ENCODE results near the gene OSBPL2. TPM values are rescaled to one million over a fixed set of nuclear protein-coding genes. Genes with fewer than 3 reads are reported as not detected.

OSBPL2 gene
- polyA plus RNA-seq, 1 donor, result 35.7 TPM

GRCh38 chr20:62228982-62229545 lies 9.3 kb upstream of the OSBPL2 start:
- Histone ChIP-seq H3K36me3 (ENCODE audit: control insufficient read depth, insufficient read depth, low read length) (no peaks in the 10 kb centered on the region), H3K9me3 (ENCODE audit: control insufficient read depth, low read depth, low read length) (no peaks in the 10 kb centered on the region), H3K4me1 (ENCODE audit: control insufficient read depth, insufficient read depth, low read length) (no peaks in the 10 kb centered on the region), H3K27ac (ENCODE audit: low read length) (no peak overlapping the region), H3K4me3 (ENCODE audit: low read length) (no peak overlapping the region), H3K27me3 (ENCODE audit: control insufficient read depth, insufficient read depth, low read length) (peaks cover 35% of the 10 kb centered on the region)
- no peak for DNase-seq
- 83% methylated on average over 1 of the region's 7 CpGs for WGBS (ENCODE audit: insufficient coverage, low lambda C conversion rate)

- Histone ChIP-seq H3K27me3 (ENCODE audit: control insufficient read depth, insufficient read depth, low read length) (peaks cover 29% of the 10 kb centered on the region), H3K27ac (ENCODE audit: low read length) (no peak overlapping the region)
These were observed 8.7 kb upstream of the OSBPL2 start for GRCh38 chr20:62229667-62230066.

DNA sequence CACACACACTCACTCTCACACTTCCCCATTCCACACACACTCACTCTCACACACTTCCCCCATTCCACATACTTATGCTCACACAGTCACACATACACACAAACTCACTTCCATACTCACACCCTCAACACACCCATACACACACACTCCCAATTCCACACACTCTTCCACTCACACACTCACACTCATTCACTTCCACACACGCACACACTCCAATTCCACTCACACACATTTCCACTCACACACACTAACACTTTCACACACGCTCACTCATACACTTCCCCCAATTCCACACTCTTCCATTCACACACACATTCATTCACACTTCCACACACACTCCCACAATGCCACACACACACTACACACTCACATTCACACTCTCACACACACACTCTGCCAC lies 8.0 kb upstream of the OSBPL2 start:
- no peak overlapping the region for H3K4me3 ChIP-seq (ENCODE audit: low read length)
- H3K27ac ChIP-seq (ENCODE audit: low read length), result no peak overlapping the region
- 100% methylated on average over 1 of the region's 2 CpGs for WGBS (ENCODE audit: insufficient coverage, low lambda C conversion rate)
- H3K27me3 ChIP-seq (ENCODE audit: control insufficient read depth, insufficient read depth, low read length), result peaks cover 24% of the 10 kb centered on the region
- no peak for DNase-seq
- no peaks in the 10 kb centered on the region for H3K36me3 ChIP-seq (ENCODE audit: control insufficient read depth, insufficient read depth, low read length)
- no peaks in the 10 kb centered on the region for H3K4me1 ChIP-seq (ENCODE audit: control insufficient read depth, insufficient read depth, low read length)
- H3K9me3 ChIP-seq (ENCODE audit: control insufficient read depth, low read depth, low read length), result no peaks in the 10 kb centered on the region

More at GRCh38 chr20:62229667-62230066, 8.7 kb upstream of the OSBPL2 start:
- Histone ChIP-seq H3K9me3 (ENCODE audit: control insufficient read depth, low read depth, low read length) (no peaks in the 10 kb centered on the region), H3K4me3 (ENCODE audit: low read length) (no peak overlapping the region), H3K36me3 (ENCODE audit: control insufficient read depth, insufficient read depth, low read length) (no peaks in the 10 kb centered on the region), H3K4me1 (ENCODE audit: control insufficient read depth, insufficient read depth, low read length) (no peaks in the 10 kb centered on the region)
- 67% methylated on average over 4 of the region's 4 CpGs for WGBS (ENCODE audit: insufficient coverage, low lambda C conversion rate)
- no peak for DNase-seq

DNA sequence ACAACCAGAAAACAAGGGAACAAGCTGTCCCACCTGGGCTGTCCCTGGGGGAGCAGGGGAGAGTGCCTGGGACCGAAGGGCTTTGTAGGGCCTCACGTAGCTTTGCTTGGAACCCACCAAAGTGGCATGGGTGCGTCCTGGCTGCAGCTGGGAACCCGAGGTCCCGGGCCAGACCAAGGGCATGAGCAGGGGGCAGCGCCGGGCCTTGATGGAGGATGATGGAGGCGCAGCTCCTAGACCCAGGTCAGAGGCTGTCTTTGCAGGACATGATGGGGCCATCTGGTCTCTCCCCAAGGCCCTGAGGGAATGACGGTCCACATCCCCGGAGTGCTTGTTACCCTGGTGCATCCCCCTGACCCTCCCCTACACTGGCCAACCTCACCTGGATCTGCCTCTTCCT lies 7.6 kb upstream of the OSBPL2 start:
- no CpG with 5 or more reads among the region's 10 CpGs for WGBS (ENCODE audit: insufficient coverage, low lambda C conversion rate)
- H3K4me1 ChIP-seq (ENCODE audit: control insufficient read depth, insufficient read depth, low read length), result no peaks in the 10 kb centered on the region
- no peak for DNase-seq
- H3K9me3 ChIP-seq (ENCODE audit: control insufficient read depth, low read depth, low read length), result no peaks in the 10 kb centered on the region
- H3K27ac ChIP-seq (ENCODE audit: low read length), result no peak overlapping the region
- no peak overlapping the region for H3K4me3 ChIP-seq (ENCODE audit: low read length)
- peaks cover 20% of the 10 kb centered on the region for H3K27me3 ChIP-seq (ENCODE audit: control insufficient read depth, insufficient read depth, low read length)
- no peaks in the 10 kb centered on the region for H3K36me3 ChIP-seq (ENCODE audit: control insufficient read depth, insufficient read depth, low read length)

GRCh38 chr20:62231292-62231691 lies 7.0 kb upstream of the OSBPL2 start:
- no peaks in the 10 kb centered on the region for H3K4me1 ChIP-seq (ENCODE audit: control insufficient read depth, insufficient read depth, low read length)
- no peak for DNase-seq
- no peak overlapping the region for H3K4me3 ChIP-seq (ENCODE audit: low read length)
- H3K27ac ChIP-seq (ENCODE audit: low read length), result no peak overlapping the region
- no CpG with 5 or more reads among the region's 6 CpGs for WGBS (ENCODE audit: insufficient coverage, low lambda C conversion rate)
- peaks cover 14% of the 10 kb centered on the region for H3K27me3 ChIP-seq (ENCODE audit: control insufficient read depth, insufficient read depth, low read length)
- no peaks in the 10 kb centered on the region for H3K9me3 ChIP-seq (ENCODE audit: control insufficient read depth, low read depth, low read length)
- no peaks in the 10 kb centered on the region for H3K36me3 ChIP-seq (ENCODE audit: control insufficient read depth, insufficient read depth, low read length)

- no peak for DNase-seq
- no peak overlapping the region for H3K27ac ChIP-seq (ENCODE audit: low read length)
- H3K9me3 ChIP-seq (ENCODE audit: control insufficient read depth, low read depth, low read length), result no peaks in the 10 kb centered on the region
- H3K4me3 ChIP-seq (ENCODE audit: low read length), result no peak overlapping the region
- H3K36me3 ChIP-seq (ENCODE audit: control insufficient read depth, insufficient read depth, low read length), result no peaks in the 10 kb centered on the region
- peaks cover 11% of the 10 kb centered on the region for H3K27me3 ChIP-seq (ENCODE audit: control insufficient read depth, insufficient read depth, low read length)
- WGBS (ENCODE audit: insufficient coverage, low lambda C conversion rate), result no CpG with 5 or more reads among the region's 7 CpGs
- H3K4me1 ChIP-seq (ENCODE audit: control insufficient read depth, insufficient read depth, low read length), result no peaks in the 10 kb centered on the region
These were observed 6.1 kb upstream of the OSBPL2 start for GRCh38 chr20:62232194-62232593.

GRCh38 chr20:62232770-62233645 lies 5.3 kb upstream of the OSBPL2 start:
- DNase-seq, result no peak
- Histone ChIP-seq H3K4me3 (ENCODE audit: low read length) (no peak overlapping the region), H3K27ac (ENCODE audit: low read length) (no peak overlapping the region), H3K27me3 (ENCODE audit: control insufficient read depth, insufficient read depth, low read length) (peaks cover 8% of the 10 kb centered on the region), H3K36me3 (ENCODE audit: control insufficient read depth, insufficient read depth, low read length) (no peaks in the 10 kb centered on the region), H3K9me3 (ENCODE audit: control insufficient read depth, low read depth, low read length) (no peaks in the 10 kb centered on the region), H3K4me1 (ENCODE audit: control insufficient read depth, insufficient read depth, low read length) (peaks cover 6% of the 10 kb centered on the region)
- WGBS (ENCODE audit: insufficient coverage, low lambda C conversion rate), result no CpG with 5 or more reads among the region's 18 CpGs

DNA sequence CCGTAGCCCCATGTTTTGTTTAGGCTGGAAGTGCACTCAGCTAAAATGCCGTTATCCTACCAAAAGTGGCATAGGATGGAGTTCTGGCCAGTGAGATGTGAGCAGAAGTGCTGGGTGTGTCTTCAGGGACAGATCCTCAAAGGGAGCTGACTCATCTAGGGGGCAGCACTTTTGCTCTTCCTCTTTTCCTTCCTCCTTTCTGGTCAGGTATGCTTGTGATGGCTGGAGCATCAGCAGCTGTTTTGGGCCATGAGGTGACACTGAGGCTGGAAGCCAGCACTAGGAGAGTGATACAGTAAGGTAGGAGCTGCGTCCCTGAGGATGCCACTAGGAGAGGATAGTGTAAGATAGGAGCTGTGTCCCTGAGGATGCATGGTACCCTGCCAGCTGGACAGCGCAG lies 4.6 kb upstream of the OSBPL2 start:
- Histone ChIP-seq H3K27ac (ENCODE audit: low read length) (no peak overlapping the region), H3K4me3 (ENCODE audit: low read length) (no peak overlapping the region), H3K9me3 (ENCODE audit: control insufficient read depth, low read depth, low read length) (no peaks in the 10 kb centered on the region), H3K27me3 (ENCODE audit: control insufficient read depth, insufficient read depth, low read length) (peaks cover 2% of the 10 kb centered on the region), H3K4me1 (ENCODE audit: control insufficient read depth, insufficient read depth, low read length) (peaks cover 6% of the 10 kb centered on the region), H3K36me3 (ENCODE audit: control insufficient read depth, insufficient read depth, low read length) (no peaks in the 10 kb centered on the region)
- no peak for DNase-seq
- WGBS (ENCODE audit: insufficient coverage, low lambda C conversion rate), result no CpG with 5 or more reads among the region's 4 CpGs

DNA sequence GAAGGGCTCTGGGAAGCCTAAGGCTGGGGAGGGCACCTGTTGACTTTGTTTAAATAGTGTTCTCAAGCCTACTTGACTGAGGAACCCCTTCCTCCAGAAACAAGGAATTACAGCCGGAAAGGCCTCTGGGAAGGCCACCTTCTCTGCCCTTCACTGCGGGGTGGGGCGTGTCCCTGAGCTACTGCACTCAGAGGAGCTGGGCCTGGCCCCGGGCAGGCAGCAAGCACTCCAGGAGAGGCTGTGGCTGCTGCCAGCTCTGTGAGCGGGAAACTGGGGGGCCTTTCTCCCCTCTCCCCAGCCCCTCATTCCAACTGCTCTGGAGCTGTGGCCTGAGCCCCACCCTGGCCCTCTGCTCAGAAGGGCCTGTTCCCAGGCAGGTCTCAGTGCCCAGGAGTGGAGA lies 4.0 kb upstream of the OSBPL2 start:
- DNase-seq, result no peak
- H3K9me3 ChIP-seq (ENCODE audit: control insufficient read depth, low read depth, low read length), result no peaks in the 10 kb centered on the region
- no peak overlapping the region for H3K4me3 ChIP-seq (ENCODE audit: low read length)
- H3K36me3 ChIP-seq (ENCODE audit: control insufficient read depth, insufficient read depth, low read length), result no peaks in the 10 kb centered on the region
- no CpG with 5 or more reads among the region's 5 CpGs for WGBS (ENCODE audit: insufficient coverage, low lambda C conversion rate)
- H3K27me3 ChIP-seq (ENCODE audit: control insufficient read depth, insufficient read depth, low read length), result no peaks in the 10 kb centered on the region
- peaks cover 6% of the 10 kb centered on the region for H3K4me1 ChIP-seq (ENCODE audit: control insufficient read depth, insufficient read depth, low read length)
- H3K27ac ChIP-seq (ENCODE audit: low read length), result no peak overlapping the region

DNA sequence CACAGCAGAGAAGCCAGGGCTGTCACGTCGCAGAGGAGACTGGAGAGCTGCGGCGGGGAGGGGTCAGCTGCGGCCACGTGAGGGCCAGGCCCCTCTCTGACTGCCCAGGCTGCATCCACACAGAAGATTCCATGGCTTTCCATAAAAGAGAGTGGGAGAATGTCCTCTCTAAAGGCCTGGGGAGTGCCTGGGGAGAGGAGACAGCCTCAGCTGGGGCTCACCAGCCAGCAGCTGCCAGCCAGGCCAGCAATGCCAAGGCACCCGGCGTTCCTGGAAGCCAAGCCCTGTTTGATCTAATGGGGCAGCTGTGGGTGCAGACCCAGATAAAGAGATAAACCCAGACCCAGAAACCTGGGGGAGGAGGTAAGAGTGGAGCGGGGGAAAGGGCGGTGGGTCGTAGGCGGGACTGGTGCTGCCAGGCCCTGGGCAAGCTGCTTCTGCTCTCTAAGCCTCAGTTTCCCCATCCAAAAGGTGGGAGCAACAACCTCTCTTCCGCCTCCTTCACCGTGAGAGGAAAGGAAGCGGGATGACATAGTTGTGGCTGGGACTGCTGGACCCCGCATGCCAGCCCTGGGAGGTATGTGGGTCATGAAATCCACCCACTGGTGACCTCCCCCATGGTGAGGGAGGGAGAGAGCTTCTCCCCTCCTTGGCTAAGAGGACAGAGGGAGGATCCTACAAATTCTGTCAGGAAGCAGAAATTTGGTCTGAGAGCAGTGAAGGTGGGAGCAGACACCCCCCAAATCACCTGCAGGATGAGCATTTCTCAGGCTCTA lies 3.1 kb upstream of the OSBPL2 start:
- H3K27me3 ChIP-seq (ENCODE audit: control insufficient read depth, insufficient read depth, low read length), result no peaks in the 10 kb centered on the region
- no peak overlapping the region for H3K4me3 ChIP-seq (ENCODE audit: low read length)
- H3K27ac ChIP-seq (ENCODE audit: low read length), result no peak overlapping the region
- no peak for DNase-seq
- no peaks in the 10 kb centered on the region for H3K36me3 ChIP-seq (ENCODE audit: control insufficient read depth, insufficient read depth, low read length)
- WGBS (ENCODE audit: insufficient coverage, low lambda C conversion rate), result no CpG with 5 or more reads among the region's 16 CpGs
- H3K9me3 ChIP-seq (ENCODE audit: control insufficient read depth, low read depth, low read length), result no peaks in the 10 kb centered on the region
- H3K4me1 ChIP-seq (ENCODE audit: control insufficient read depth, insufficient read depth, low read length), result peaks cover 9% of the 10 kb centered on the region
